ENCODE measurements around the gene CRIP3. TPM values are rescaled to one million over a fixed set of nuclear protein-coding genes. Genes with fewer than 3 reads are reported as not detected.
A peak's percentile ranks its signal among the peaks of the same experiment; 100 is the strongest.
"Not testable (repeated sequence)": the region's sequence is repeated elsewhere in the genome, so short reads cannot be mapped to it uniquely, and the experiment has no call there.

CRIP3 gene
- total and polyA plus RNA-seq, 10 donors: 6.4 to 36.5 (median 8.6) TPM

GRCh38 chr6:43347021-43347420 lies 38.4 kb upstream of the CRIP3 start:
- DNase-seq: no peak
- Histone ChIP-seq H3K36me3 (peaks cover 4 to 100% (median 82%) of the 10 kb centered on the region in 6 donors), H3K4me1 (no peaks in the 10 kb centered on the region), H3K9me3 (no peaks in the 10 kb centered on the region), H3K4me3 (no peak overlapping the region), H3K27me3 (replicated peaks in 1 of 7) (no peaks in the 10 kb centered on the region), H3K27ac (no peak overlapping the region)
- WGBS, 5 donors: 68 to 75% (median 74%) methylated on average over 3 of the region's 3 CpGs
- TF ChIP-seq, protein P1, sequence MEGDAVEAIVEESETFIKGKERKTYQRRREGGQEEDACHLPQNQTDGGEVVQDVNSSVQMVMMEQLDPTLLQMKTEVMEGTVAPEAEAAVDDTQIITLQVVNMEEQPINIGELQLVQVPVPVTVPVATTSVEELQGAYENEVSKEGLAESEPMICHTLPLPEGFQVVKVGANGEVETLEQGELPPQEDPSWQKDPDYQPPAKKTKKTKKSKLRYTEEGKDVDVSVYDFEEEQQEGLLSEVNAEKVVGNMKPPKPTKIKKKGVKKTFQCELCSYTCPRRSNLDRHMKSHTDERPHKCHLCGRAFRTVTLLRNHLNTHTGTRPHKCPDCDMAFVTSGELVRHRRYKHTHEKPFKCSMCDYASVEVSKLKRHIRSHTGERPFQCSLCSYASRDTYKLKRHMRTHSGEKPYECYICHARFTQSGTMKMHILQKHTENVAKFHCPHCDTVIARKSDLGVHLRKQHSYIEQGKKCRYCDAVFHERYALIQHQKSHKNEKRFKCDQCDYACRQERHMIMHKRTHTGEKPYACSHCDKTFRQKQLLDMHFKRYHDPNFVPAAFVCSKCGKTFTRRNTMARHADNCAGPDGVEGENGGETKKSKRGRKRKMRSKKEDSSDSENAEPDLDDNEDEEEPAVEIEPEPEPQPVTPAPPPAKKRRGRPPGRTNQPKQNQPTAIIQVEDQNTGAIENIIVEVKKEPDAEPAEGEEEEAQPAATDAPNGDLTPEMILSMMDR (IDR thresholded peaks at IDR 0.05 in 8 of 11, conservative IDR thresholded peaks at IDR 0.05 in 3 of 11): no peak
- TF ChIP-seq POLR2AphosphoS5 (IDR thresholded peaks at IDR 0.05): no peak
- TF ChIP-seq POLR2A (IDR thresholded peaks at IDR 0.05): no peak
- intact Hi-C loops (cut with DNase I; ENCODE audit: low total_unique reads): no loop called here

DNA sequence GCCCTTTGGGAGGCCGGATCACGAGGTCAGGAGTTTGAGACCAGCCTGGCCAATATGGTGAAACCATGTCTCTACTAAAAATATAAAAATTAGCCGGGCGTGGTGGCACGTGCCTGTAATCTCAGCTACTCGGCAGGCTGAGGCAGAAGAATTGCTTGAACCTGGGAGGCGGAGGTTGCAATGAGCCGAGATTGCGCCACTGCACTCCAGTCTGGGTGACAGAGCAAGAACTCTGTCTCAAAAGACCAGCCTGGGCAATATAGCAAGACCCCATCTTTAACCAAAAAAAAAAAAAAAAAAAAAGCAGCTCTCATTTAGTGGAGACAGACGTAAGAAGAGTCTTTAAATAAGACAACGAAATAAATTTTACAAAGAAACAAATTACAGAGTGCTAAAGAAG lies 37.6 kb upstream of the CRIP3 start:
- H3K9me3 ChIP-seq; H3K4me1 ChIP-seq; intact Hi-C loops (cut with DNase I; ENCODE audit: low total_unique reads); H3K27me3 ChIP-seq (replicated peaks in 1 of 7); DNase-seq; H3K27ac ChIP-seq; H3K4me3 ChIP-seq: not testable (repeated sequence)
- peaks cover 4 to 100% (median 82%) of the 10 kb centered on the region in 6 donors for H3K36me3 ChIP-seq
- WGBS, 5 donors: 92 to 98% (median 97%) methylated on average over 11 of the region's 11 CpGs

DNA sequence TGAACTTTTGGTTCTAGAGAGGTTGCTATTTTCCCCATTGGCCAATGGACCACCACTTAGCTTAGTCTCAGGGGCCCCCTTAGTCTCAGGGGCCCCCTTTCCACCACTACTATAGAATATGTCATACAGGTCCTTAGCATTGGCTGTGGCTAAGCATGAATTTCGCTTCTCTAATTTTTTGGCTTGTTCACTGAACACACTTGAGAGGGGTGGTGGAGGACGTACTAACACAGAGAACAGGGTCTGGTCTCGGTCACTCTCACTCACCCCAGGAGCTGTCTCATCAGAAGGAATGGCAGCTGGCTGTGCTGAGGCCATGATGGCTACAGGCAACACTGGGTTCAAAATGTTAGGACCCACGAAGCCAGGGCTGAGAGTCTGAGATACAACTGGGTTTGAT lies 30.5 kb upstream of the CRIP3 start:
- DNase-seq: no peak
- H3K4me3 ChIP-seq: no peak overlapping the region
- no peaks in the 10 kb centered on the region for H3K27me3 ChIP-seq (replicated peaks in 1 of 7)
- H3K36me3 ChIP-seq: peaks cover 0 to 86% (median 58%) of the 10 kb centered on the region in 6 donors
- TF ChIP-seq, protein P1 (IDR thresholded peaks at IDR 0.05 in 8 of 11, conservative IDR thresholded peaks at IDR 0.05 in 3 of 11): no peak
- TF ChIP-seq POLR2AphosphoS5 (IDR thresholded peaks at IDR 0.05): no peak
- TF ChIP-seq POLR2A (IDR thresholded peaks at IDR 0.05): no peak
- no peaks in the 10 kb centered on the region for H3K9me3 ChIP-seq
- WGBS, 5 donors: 74 to 92% (median 81%) methylated on average over 4 of the region's 4 CpGs
- H3K4me1 ChIP-seq: peaks cover 0 to 33% (median 8%) of the 10 kb centered on the region in 6 donors
- intact Hi-C loops (cut with DNase I; ENCODE audit: low total_unique reads): no loop called here
- H3K27ac ChIP-seq: no peak overlapping the region

DNA sequence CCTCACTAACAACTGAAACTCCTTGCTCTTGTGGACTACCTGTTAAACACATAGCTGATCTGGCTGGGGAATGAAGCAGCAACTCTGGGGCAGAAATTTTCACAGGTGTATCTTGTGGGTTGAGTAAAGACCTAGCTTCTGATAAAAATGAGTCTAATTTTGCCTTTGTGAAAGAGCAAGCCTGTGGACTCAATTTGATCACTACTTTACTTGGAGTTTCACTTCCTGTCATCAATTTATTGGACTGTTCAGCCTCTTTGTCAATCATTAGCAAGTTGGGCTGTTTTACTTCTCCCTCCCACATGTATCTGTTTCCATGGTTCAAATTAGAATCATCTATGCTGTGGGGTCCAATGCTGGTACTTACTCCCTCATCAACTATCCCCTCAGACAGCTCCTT lies 29.6 kb upstream of the CRIP3 start:
- no peaks in the 10 kb centered on the region for H3K9me3 ChIP-seq
- intact Hi-C loops (cut with DNase I; ENCODE audit: low total_unique reads): no loop called here
- no peak for TF ChIP-seq POLR2A (IDR thresholded peaks at IDR 0.05)
- TF ChIP-seq, protein P1 (IDR thresholded peaks at IDR 0.05 in 8 of 11, conservative IDR thresholded peaks at IDR 0.05 in 3 of 11): no peak
- no peak for TF ChIP-seq POLR2AphosphoS5 (IDR thresholded peaks at IDR 0.05)
- H3K4me3 ChIP-seq: no peak overlapping the region
- peaks cover 0 to 36% (median 9%) of the 10 kb centered on the region in 6 donors for H3K4me1 ChIP-seq
- no peak for DNase-seq
- H3K36me3 ChIP-seq: peaks cover 0 to 77% (median 51%) of the 10 kb centered on the region in 6 donors
- H3K27ac ChIP-seq: no peak overlapping the region
- no peaks in the 10 kb centered on the region for H3K27me3 ChIP-seq (replicated peaks in 1 of 7)

- 88 to 94% (median 90%) methylated on average over 3 of the region's 3 CpGs for WGBS, 5 donors
- intact Hi-C loops (cut with DNase I; ENCODE audit: low total_unique reads): no loop called here
- no peak for DNase-seq
Measured at GRCh38 chr6:43336382-43336781, 27.8 kb upstream of the CRIP3 start.

More at GRCh38 chr6:43336382-43336781, 27.8 kb upstream of the CRIP3 start:
- Histone ChIP-seq H3K27ac (peak overlapping the region in 1 of 8 donors; percentile 28), H3K9me3 (no peaks in the 10 kb centered on the region), H3K27me3 (replicated peaks in 1 of 7) (no peaks in the 10 kb centered on the region), H3K4me3 (no peak overlapping the region), H3K36me3 (peaks cover 0 to 58% (median 33%) of the 10 kb centered on the region in 6 donors), H3K4me1 (peaks cover 0 to 53% (median 12%) of the 10 kb centered on the region in 6 donors)
- TF ChIP-seq, protein P1 (IDR thresholded peaks at IDR 0.05 in 8 of 11, conservative IDR thresholded peaks at IDR 0.05 in 3 of 11): no peak
- TF ChIP-seq POLR2A (IDR thresholded peaks at IDR 0.05) (no peak), POLR2AphosphoS5 (IDR thresholded peaks at IDR 0.05) (no peak)
